Lower leg skin (tissue), 4 donors: ENCODE data around the gene IL1R2. TPM values are rescaled to one million over a fixed set of nuclear protein-coding genes. Genes with fewer than 3 reads are reported as not detected.

Experiments used
- DNase-seq, 2 donors: peaks; one replicate each; pipeline ENCODE4 v3.0.0-alpha.2; 2019; ENCODE audit warnings: low spot score in 2 of 2
- H3K4me3 ChIP-seq: fragments of 200-600 bp; sonication (generic); 2 replicates; pipeline ENCODE4 v1.5.1; 2017; ENCODE audit warnings: mild to moderate bottlenecking, low read depth; ENCODE audit not compliant: poor library complexity, severe bottlenecking
- POLR2A ChIP-seq, 2 donors: fragments of 450-650 bp; IDR thresholded peaks; one replicate each; pipeline ENCODE4 v1.6.1; 2016 to 2017; ENCODE audit warnings: antibody characterized with exemption in 2 of 2, mild to moderate bottlenecking in 1 of 2, moderate library complexity in 1 of 2
- WGBS, 2 donors: methylation state at CpG; one replicate each; pipeline ENCODE4 v1.1.5; 2018; 5-methylcytosine and 5-hydroxymethylcytosine counted together
- intact Hi-C: fragments of 100-400 bp; cut with DNase I; formaldehyde crosslinking; loops from one replicate; pipeline ENCODE4 v1.15.0; 2023; ENCODE audit warnings: low total_unique reads
- total RNA-seq, 4 donors: library from RNA; depleted of rRNA; stranded (reverse); fragments of >200 nt; gene quantifications; one replicate each; pipeline ENCODE4 v1.1.0, GENCODE V29; 2016
- TF ChIP-seq, protein P1 (sequence below), 3 donors: fragments of 450-650 bp; IDR thresholded peaks; one replicate each; pipeline ENCODE4 v1.5.1; 2016; ENCODE audit warnings: antibody characterized with exemption in 3 of 3, mild to moderate bottlenecking in 3 of 3, moderate library complexity in 2 of 3

Gene IL1R2
- total RNA-seq, 4 donors from 2014 or later, result 58.4 to 106 (median 68.7) TPM

DNA sequence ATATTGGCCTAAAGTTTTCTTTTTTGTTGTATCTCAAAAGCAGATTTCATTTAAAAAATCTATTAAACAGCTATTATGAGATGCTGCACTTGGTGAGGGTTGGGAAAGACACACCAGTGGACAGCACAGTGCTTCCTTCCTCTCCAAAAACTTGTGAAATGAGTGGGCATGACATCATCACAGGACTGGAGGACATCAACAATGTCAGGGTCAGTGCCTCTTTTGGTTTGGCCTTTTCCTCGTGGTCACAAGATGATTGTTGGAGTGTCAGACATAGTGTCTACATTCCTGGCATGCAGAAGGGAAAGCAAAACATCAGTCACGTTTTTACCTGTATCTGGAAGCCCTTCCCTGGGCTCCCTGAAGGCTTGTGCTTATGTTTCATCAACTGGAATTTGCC, 49.6 kb downstream of the IL1R2 start:
- TF ChIP-seq, protein P1, sequence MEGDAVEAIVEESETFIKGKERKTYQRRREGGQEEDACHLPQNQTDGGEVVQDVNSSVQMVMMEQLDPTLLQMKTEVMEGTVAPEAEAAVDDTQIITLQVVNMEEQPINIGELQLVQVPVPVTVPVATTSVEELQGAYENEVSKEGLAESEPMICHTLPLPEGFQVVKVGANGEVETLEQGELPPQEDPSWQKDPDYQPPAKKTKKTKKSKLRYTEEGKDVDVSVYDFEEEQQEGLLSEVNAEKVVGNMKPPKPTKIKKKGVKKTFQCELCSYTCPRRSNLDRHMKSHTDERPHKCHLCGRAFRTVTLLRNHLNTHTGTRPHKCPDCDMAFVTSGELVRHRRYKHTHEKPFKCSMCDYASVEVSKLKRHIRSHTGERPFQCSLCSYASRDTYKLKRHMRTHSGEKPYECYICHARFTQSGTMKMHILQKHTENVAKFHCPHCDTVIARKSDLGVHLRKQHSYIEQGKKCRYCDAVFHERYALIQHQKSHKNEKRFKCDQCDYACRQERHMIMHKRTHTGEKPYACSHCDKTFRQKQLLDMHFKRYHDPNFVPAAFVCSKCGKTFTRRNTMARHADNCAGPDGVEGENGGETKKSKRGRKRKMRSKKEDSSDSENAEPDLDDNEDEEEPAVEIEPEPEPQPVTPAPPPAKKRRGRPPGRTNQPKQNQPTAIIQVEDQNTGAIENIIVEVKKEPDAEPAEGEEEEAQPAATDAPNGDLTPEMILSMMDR (IDR thresholded peaks at IDR 0.05), result no peak
- no peak for TF ChIP-seq POLR2A (IDR thresholded peaks at IDR 0.05)
- peak in 1 of 2 donors; percentile 86 for DNase-seq
- WGBS, 2 donors, result 28 to 40% methylated on average over 2 of the region's 2 CpGs
- no peak overlapping the region for H3K4me3 ChIP-seq
- intact Hi-C loops, result no loop called here

DNA sequence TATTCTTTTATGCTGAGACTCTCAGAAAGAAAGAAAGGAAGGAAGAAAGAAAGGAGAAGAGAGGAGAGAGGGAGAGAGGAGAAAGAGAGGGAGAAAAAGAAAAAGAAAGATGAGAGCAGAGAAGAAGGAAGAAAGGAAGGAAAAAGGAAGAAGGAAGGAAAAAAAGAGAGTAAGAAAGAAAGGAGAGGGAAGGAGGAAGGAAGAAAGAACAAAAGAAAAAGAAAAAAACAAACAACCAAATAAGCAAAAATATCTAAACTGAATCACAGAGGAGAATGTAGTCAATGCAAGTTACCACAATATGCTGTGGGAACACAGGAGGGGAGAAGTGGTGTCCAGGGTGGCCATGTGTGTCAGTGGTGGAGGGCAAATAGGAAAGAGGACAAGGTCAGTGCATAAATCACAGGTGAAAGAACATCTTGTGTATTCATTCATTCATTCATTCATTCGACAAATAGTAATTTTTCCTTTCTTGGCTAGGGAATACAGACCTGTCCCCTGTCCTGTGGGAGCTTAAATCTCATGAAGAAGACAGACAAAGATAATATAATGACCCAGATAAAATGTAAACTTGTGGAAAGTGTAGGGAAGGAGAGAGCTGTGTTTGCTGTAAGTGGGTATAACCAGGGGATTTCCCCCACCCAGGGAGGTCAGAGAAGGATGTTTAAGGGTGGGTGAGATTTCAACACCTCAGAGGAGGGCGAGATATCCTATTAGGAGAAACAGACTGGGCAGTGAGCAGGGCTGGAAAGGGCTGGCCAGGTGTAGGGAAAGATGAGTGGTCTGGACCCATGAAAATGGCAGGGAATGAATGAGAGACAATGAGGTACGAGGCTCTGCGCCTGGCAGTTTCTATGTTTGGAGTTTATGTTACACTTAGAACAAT, 50.7 kb downstream of the IL1R2 start:
- intact Hi-C loops, result no loop called here
- TF ChIP-seq, protein P1 (IDR thresholded peaks at IDR 0.05), result no peak
- TF ChIP-seq POLR2A (IDR thresholded peaks at IDR 0.05), result no peak
- 96% methylated on average over 4 of the region's 4 CpGs for WGBS, 2 donors
- no peak for DNase-seq
- no peak overlapping the region for H3K4me3 ChIP-seq

DNA sequence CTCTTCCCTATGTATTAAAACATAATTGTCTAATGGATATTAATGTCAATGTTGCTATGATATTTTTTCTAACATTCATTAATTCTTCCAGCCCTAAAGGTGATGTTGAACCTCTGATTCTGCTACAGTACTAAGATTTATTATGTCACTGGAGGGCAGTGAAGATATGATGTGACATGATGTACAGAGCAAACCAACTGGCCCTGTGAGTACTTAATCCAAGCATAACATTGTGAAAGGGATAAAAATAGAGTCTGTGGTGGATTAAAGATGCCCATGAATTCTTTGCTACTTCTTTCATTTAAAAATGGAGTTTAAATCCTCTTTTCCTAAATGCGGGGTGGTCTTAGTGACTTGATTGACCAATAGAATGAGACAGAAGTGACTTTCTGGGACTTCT, 51.8 kb downstream of the IL1R2 start:
- H3K4me3 ChIP-seq, result no peak overlapping the region
- intact Hi-C loops, result no loop called here
- TF ChIP-seq, protein P1 (IDR thresholded peaks at IDR 0.05), result no peak
- TF ChIP-seq POLR2A (IDR thresholded peaks at IDR 0.05), result no peak
- WGBS, 2 donors, result 96 to 97% methylated on average over 1 of the region's 1 CpG
- DNase-seq, result no peak

DNA sequence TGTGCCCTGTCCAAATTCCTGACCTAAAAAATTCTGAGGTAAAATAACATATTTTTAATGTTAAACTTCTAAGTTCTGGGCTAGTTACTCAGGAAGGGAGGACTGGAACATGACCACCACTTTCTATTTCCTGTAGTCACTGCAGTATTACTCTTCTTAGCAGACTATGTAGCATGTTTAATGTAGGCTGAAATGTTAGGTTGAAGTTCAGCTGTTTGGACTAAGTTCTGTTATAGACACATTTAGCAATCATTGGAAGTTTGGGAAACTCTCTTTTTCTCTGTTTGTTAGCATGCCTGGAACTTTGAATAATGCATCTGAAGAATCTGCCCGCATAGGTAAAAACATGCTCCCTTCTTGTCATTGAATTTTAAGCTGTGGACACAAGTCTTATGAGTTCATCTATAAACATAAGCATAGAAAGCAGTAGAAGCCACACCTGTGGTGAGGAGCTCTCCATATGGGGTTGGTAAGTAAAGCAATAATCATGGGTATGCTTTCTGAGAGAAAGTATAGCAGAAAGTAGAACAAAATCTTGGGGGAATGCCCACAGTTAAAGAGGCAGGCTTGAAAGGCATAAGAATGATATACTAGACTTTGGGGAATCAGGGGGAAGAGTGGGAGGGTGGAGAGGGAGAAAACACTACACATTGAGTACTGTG, 52.6 kb downstream of the IL1R2 start:
- TF ChIP-seq, protein P1 (IDR thresholded peaks at IDR 0.05), result no peak
- no peak for TF ChIP-seq POLR2A (IDR thresholded peaks at IDR 0.05)
- WGBS, 2 donors, result 94 to 100% methylated on average over 1 of the region's 1 CpG

DNA sequence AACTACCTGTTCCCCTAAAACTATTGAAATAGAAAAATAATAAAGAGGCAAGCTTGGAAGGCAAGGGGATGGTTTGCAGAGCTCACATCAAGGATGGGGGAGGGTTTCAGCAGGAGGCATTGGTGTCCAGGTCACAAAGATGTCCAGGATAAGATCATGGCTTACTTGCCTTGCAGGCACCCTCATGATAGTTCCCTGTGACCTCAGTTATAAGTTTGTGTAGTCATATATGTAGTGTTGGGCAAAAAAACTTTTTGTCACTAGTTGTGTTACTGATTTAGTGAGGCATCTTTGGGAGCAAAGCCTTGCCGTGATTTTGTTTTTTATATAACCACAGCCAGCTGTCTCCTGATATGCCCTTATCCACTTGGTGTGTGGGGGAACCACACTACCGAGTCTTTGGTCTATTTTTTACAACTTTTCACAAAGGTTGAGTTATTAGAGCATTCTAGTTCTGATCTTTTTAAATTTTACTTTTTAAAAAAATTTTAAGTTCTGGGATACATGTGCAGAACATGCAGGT, 53.3 kb downstream of the IL1R2 start:
- WGBS, 2 donors, result 87 to 91% methylated on average over 2 of the region's 2 CpGs
- intact Hi-C loops, result no loop called here
- TF ChIP-seq POLR2A (IDR thresholded peaks at IDR 0.05), result no peak
- TF ChIP-seq, protein P1 (IDR thresholded peaks at IDR 0.05), result no peak

More for the DNA sequence above, 52.6 kb downstream of the IL1R2 start:
- intact Hi-C loops, result no loop called here
- no peak for DNase-seq
- H3K4me3 ChIP-seq, result no peak overlapping the region

More for the DNA sequence above, 53.3 kb downstream of the IL1R2 start:
- no peak overlapping the region for H3K4me3 ChIP-seq
- DNase-seq, result no peak
